Measurements from ENCODE around the gene HAND2. TPM values are rescaled to one million over a fixed set of nuclear protein-coding genes. Genes with fewer than 3 reads are reported as not detected.
A peak's percentile ranks its signal among the peaks of the same experiment; 100 is the strongest.

The HAND2 gene
- polyA plus RNA-seq, 1 experiment, result 2.4 TPM

GRCh38 chr4:173506597-173507211, 23.3 kb downstream of the HAND2 start:
- CTCF ChIA-PET, result interaction anchor here (0.5 to 5.5 kb wide), 17 partner anchors 10 to 647 kb away, joined by 3 to 52 read pairs (median 8); partner anchors contain the start of gene HAND2
- POLR2A ChIA-PET, result no interaction called here
- Histone ChIP-seq H3K9me3 (ENCODE audit: control insufficient read depth, insufficient read depth, low read length) (peaks cover 29% of the 10 kb centered on the region), H3K4me3 (ENCODE audit: low read depth, low read length) (peak overlapping the region; percentile 22; the same call in 1 of the 2 replicates), H3K27ac (ENCODE audit: low read depth, low read length) (no peak overlapping the region), H3K27me3 (ENCODE audit: control insufficient read depth, insufficient read depth, low read length) (peaks cover 68% of the 10 kb centered on the region)
- no peak for DNase-seq (ENCODE audit: low read depth, low spot score)
- no peak for TF ChIP-seq CTCF (IDR thresholded peaks at IDR 0.05; ENCODE audit: low read depth, low read length)

GRCh38 chr4:173505924-173506518, 24.0 kb downstream of the HAND2 start:
- Histone ChIP-seq H3K9me3 (ENCODE audit: control insufficient read depth, insufficient read depth, low read length) (peaks cover 35% of the 10 kb centered on the region), H3K27me3 (ENCODE audit: control insufficient read depth, insufficient read depth, low read length) (peaks cover 70% of the 10 kb centered on the region), H3K27ac (ENCODE audit: low read depth, low read length) (no peak overlapping the region), H3K4me3 (ENCODE audit: low read depth, low read length) (no peak overlapping the region)
- peak; percentile 85 for TF ChIP-seq CTCF (IDR thresholded peaks at IDR 0.05; ENCODE audit: low read depth, low read length)
- CTCF ChIA-PET, result interaction anchor here (0.5 to 5.5 kb wide), 37 partner anchors 9 to 813 kb away, joined by 3 to 52 read pairs (median 4); partner anchors contain the start of gene HAND2
- POLR2A ChIA-PET, result no interaction called here
- no peak for DNase-seq (ENCODE audit: low read depth, low spot score)

GRCh38 chr4:173504181-173504503, 25.9 kb downstream of the HAND2 start:
- ChIA-PET POLR2A (no interaction called here), CTCF (interaction anchor here (1.0 to 5.5 kb wide), 6 partner anchors 10 to 718 kb away, joined by 3 to 52 read pairs (median 12); no protein-coding TSS in a partner anchor)
- peaks cover 71% of the 10 kb centered on the region for H3K27me3 ChIP-seq (ENCODE audit: control insufficient read depth, insufficient read depth, low read length)
- peaks cover 40% of the 10 kb centered on the region for H3K9me3 ChIP-seq (ENCODE audit: control insufficient read depth, insufficient read depth, low read length)
- H3K27ac ChIP-seq (ENCODE audit: low read depth, low read length), result no peak overlapping the region
- no peak for DNase-seq (ENCODE audit: low read depth, low spot score)
- H3K4me3 ChIP-seq (ENCODE audit: low read depth, low read length), result no peak overlapping the region
- TF ChIP-seq CTCF (IDR thresholded peaks at IDR 0.05; ENCODE audit: low read depth, low read length), result no peak

- H3K27ac ChIP-seq (ENCODE audit: low read depth, low read length), result no peak overlapping the region
- no peak for DNase-seq (ENCODE audit: low read depth, low spot score)
- TF ChIP-seq CTCF (IDR thresholded peaks at IDR 0.05; ENCODE audit: low read depth, low read length), result no peak
- ChIA-PET POLR2A (no interaction called here), CTCF (interaction anchor here (1.0 to 5.5 kb wide), 5 partner anchors 9 to 719 kb away, joined by 3 to 52 read pairs (median 3); no protein-coding TSS in a partner anchor)
- no peak overlapping the region for H3K4me3 ChIP-seq (ENCODE audit: low read depth, low read length)
- H3K9me3 ChIP-seq (ENCODE audit: control insufficient read depth, insufficient read depth, low read length), result peaks cover 34% of the 10 kb centered on the region
- peaks cover 73% of the 10 kb centered on the region for H3K27me3 ChIP-seq (ENCODE audit: control insufficient read depth, insufficient read depth, low read length)
Observed at GRCh38 chr4:173503330-173504180, 26.5 kb downstream of the HAND2 start.

All from AG04450 (cell line).